Measurements from ENCODE around the gene ST8SIA1. TPM values are rescaled to one million over a fixed set of nuclear protein-coding genes. Genes with fewer than 3 reads are reported as not detected.

The ST8SIA1 gene
- total and polyA plus RNA-seq, 2 of the 8 experiments (the other 6 are each of a cell fraction or from before 2014, with no cell fraction given) = 1.9 to 4.4 TPM

DNA sequence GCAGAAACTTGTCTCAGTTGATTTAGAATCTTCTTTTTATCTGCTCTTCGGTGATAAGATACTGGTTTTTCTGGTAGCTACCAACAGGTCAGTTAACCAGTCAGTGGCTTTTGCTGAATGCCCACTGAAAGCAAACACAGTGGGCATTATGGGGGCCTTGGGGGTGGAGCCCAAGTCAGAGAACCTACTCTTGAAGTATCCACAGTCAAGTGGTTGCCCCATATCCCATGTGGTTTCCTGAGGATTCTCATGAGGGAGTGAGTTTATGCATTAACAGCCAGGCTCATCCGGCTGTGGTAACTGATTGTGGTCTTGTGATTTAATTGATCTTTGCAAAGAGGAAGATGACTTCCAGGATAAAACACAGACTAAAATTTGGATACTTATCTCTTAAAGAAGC lies 83.7 kb downstream of the ST8SIA1 start (continued):
- TF ChIP-seq SP1 (IDR thresholded peaks at IDR 0.05; ENCODE audit: low read depth, low read length) (no peak), RXRA (IDR thresholded peaks at IDR 0.05; ENCODE audit: insufficient read depth, low read depth, low read length) (no peak)
